GM12878 (cell line): ENCODE data around the gene LEFTY1. TPM values are rescaled to one million over a fixed set of nuclear protein-coding genes. Genes with fewer than 3 reads are reported as not detected.

Experiments used
- ATAC-seq: fragments of 200-7000 bp; cut with Tn5 transposase; 3 replicates; pipeline ENCODE4 v1.9.1; 2020; ENCODE audit warnings: mild to moderate bottlenecking, moderate library complexity
- BruUV-seq: library from RNA; stranded (reverse); fragments of 400-500 nt; replicated peaks from 2 replicates; lab custom pipeline; 2021; lab: Mats Ljungman, UMichigan
- CTCF ChIA-PET: fragments of 300-600 bp; sonication (Branson Sonifier 250); formaldehyde crosslinking; extraction: SDS; loops from one replicate; lab custom pipeline; 2021; ENCODE audit warnings: inconsistent platforms; lab: Yijun Ruan, JAX
- POLR2A ChIA-PET: fragments of 350-600 bp; formaldehyde crosslinking; extraction: SDS; loops from one replicate; lab custom pipeline; 2021; ENCODE audit warnings: inconsistent platforms; lab: Charles Lee
- RAD21 ChIA-PET: fragments of 300-600 bp; sonication (Branson Sonifier 250); formaldehyde crosslinking; loops from one replicate; lab custom pipeline; 2023; ENCODE audit warnings: antibody characterized with exemption; ENCODE audit not compliant: unreplicated experiment; lab: Charles Lee
- SMC1A ChIA-PET: fragments of 300-600 bp; sonication (Branson Sonifier 250); formaldehyde crosslinking; loops from one replicate; lab custom pipeline; 2023; ENCODE audit not compliant: unreplicated experiment, uncharacterized antibody; lab: Charles Lee
- DNase-seq: peaks from one replicate; pipeline ENCODE4 v3.0.0-alpha.2; 2011; ENCODE audit warnings: low read depth, low spot score
- FAIRE-seq: peaks from 3 replicates; lab custom pipeline; 2011; peaks lifted over from hg19 to GRCh38; lab: Jason Lieb, UNC
- H2AFZ ChIP-seq: 2 replicates; pipeline ENCODE4 v1.6.0; 2011; ENCODE audit warnings: low read depth, low read length, control low read depth; ENCODE audit not compliant: control insufficient read depth
- H3K27ac ChIP-seq: 2 replicates; pipeline ENCODE4 v1.5.1; 2011; ENCODE audit warnings: control low read depth; ENCODE audit not compliant: control insufficient read depth, insufficient read depth
- H3K27me3 ChIP-seq, 2 experiments: replicated peaks in 1 of 2; 2 replicates each; pipeline versions ENCODE4 v1.6.0 to v1.6.1; 2011; ENCODE audit warnings: low read length in 1 of 2; ENCODE audit not compliant: control insufficient read depth in 2 of 2, insufficient read depth in 2 of 2
- H3K36me3 ChIP-seq, 2 experiments: 2 replicates each; pipeline ENCODE4 v1.5.1; 2011; ENCODE audit warnings: low read length in 1 of 2; ENCODE audit not compliant: control insufficient read depth in 2 of 2, insufficient read depth in 2 of 2
- H3K4me1 ChIP-seq: 2 replicates; pipeline ENCODE4 v1.6.1; 2011; ENCODE audit warnings: mild to moderate bottlenecking, low read length, moderate library complexity, mixed read lengths; ENCODE audit not compliant: control insufficient read depth, insufficient read depth
- H3K4me2 ChIP-seq: 2 replicates; pipeline ENCODE4 v1.6.0; 2011; ENCODE audit warnings: control low read depth; ENCODE audit not compliant: control insufficient read depth, insufficient read depth
- H3K4me3 ChIP-seq: fragments of 200-600 bp; sonication (generic); 2 replicates; pipeline ENCODE4 v1.5.1; 2016
- H3K79me2 ChIP-seq: 2 replicates; pipeline ENCODE4 v1.6.0; 2011; ENCODE audit warnings: low read length; ENCODE audit not compliant: control insufficient read depth, insufficient read depth
- H3K9ac ChIP-seq: 2 replicates; pipeline ENCODE4 v1.8.0; 2011; ENCODE audit warnings: low read length, control low read depth, mixed read lengths; ENCODE audit not compliant: control insufficient read depth, insufficient read depth
- H3K9me3 ChIP-seq: replicated peaks from 3 replicates; pipeline ENCODE4 v1.5.1; 2011; ENCODE audit warnings: mild to moderate bottlenecking, low read length; ENCODE audit not compliant: control insufficient read depth, insufficient read depth
- H4K20me1 ChIP-seq: 2 replicates; pipeline ENCODE4 v1.6.0; 2011; ENCODE audit not compliant: control insufficient read depth, insufficient read depth
- CBX3 ChIP-seq: fragments of 200-600 bp; sonication (generic); IDR thresholded peaks from 2 replicates; pipeline ENCODE4 v1.6.1; 2016; ENCODE audit warnings: low read depth, borderline replicate concordance
- CHD2 ChIP-seq: IDR thresholded peaks from 2 replicates; pipeline ENCODE4 v1.6.1; 2011; ENCODE audit warnings: low read depth, low read length, improper control_type of control experiment, borderline replicate concordance
- CHD4 ChIP-seq: fragments of 200-600 bp; sonication (generic); IDR thresholded peaks from 2 replicates; pipeline ENCODE4 v1.6.1; 2016; ENCODE audit warnings: mild to moderate bottlenecking
- CREM ChIP-seq: IDR thresholded peaks from 2 replicates; pipeline ENCODE4 v1.6.1; 2014; ENCODE audit warnings: antibody characterized with exemption, low read depth
- EZH2 ChIP-seq: IDR thresholded peaks from 2 replicates; pipeline ENCODE4 v1.6.1; 2012; ENCODE audit warnings: low read depth, mild to moderate bottlenecking, control low read depth, inconsistent platforms, low read length, borderline replicate concordance; ENCODE audit not compliant: control insufficient read depth
- MLLT1 ChIP-seq: fragments of 450-650 bp; IDR thresholded peaks from 2 replicates; pipeline ENCODE4 v1.6.1; 2016; ENCODE audit warnings: mild to moderate bottlenecking
- MTA2 ChIP-seq: fragments of 450-650 bp; IDR thresholded peaks from 2 replicates; pipeline ENCODE4 v1.6.1; 2016; ENCODE audit warnings: low read depth, mild to moderate bottlenecking, moderate library complexity
- NFXL1 ChIP-seq: fragments of 450-650 bp; IDR thresholded peaks from 2 replicates; pipeline ENCODE4 v1.6.1; 2017; ENCODE audit warnings: antibody characterized with exemption, mild to moderate bottlenecking, borderline replicate concordance
- PBX3 ChIP-seq: IDR thresholded peaks from 2 replicates; pipeline ENCODE4 v1.6.1; 2011; ENCODE audit warnings: mild to moderate bottlenecking, low read depth, low read length, moderate library complexity; ENCODE audit not compliant: insufficient replicate concordance
- REST ChIP-seq: IDR thresholded peaks from 2 replicates; pipeline ENCODE4 v1.6.1; 2012; ENCODE audit warnings: mild to moderate bottlenecking, low read depth, low read length
- RFX5 ChIP-seq: IDR thresholded peaks from 2 replicates; pipeline ENCODE4 v1.6.1; 2011; ENCODE audit warnings: low read depth, low read length, improper control_type of control experiment
- RUNX3 ChIP-seq: IDR thresholded peaks from 2 replicates; pipeline ENCODE4 v1.6.1; 2012; ENCODE audit warnings: low read length, inconsistent platforms
- SIN3A ChIP-seq: IDR thresholded peaks from 2 replicates; pipeline ENCODE4 v1.6.1; 2012; ENCODE audit warnings: low read depth, low read length, improper control_type of control experiment
- SMC3 ChIP-seq: IDR thresholded peaks from 2 replicates; pipeline ENCODE4 v1.6.1; 2011; ENCODE audit warnings: low read length, improper control_type of control experiment, borderline replicate concordance
- SREBF2 ChIP-seq: IDR thresholded peaks from 2 replicates; pipeline ENCODE4 v1.6.1; 2012; ENCODE audit warnings: mild to moderate bottlenecking, low read length
- SRF ChIP-seq, 2 experiments: IDR thresholded peaks; 2 replicates each; pipeline ENCODE4 v1.6.1; 2011; ENCODE audit warnings: low read depth in 2 of 2, low read length in 2 of 2, mild to moderate bottlenecking in 1 of 2, moderate library complexity in 1 of 2
- STAT3 ChIP-seq: IDR thresholded peaks from 2 replicates; pipeline ENCODE4 v1.6.1; 2011; ENCODE audit warnings: low read depth, low read length, improper control_type of control experiment
- TARDBP ChIP-seq: IDR thresholded peaks from 2 replicates; pipeline ENCODE4 v1.6.1; 2016; ENCODE audit warnings: borderline replicate concordance
- ZBED1 ChIP-seq: IDR thresholded peaks from 2 replicates; pipeline ENCODE4 v1.6.1; 2016; ENCODE audit warnings: borderline replicate concordance
- ZNF217 ChIP-seq: fragments of 450-650 bp; IDR thresholded peaks from 2 replicates; pipeline ENCODE4 v1.6.1; 2017; ENCODE audit warnings: antibody characterized with exemption, mild to moderate bottlenecking
- WGBS: methylation state at CpG from one replicate; pipeline ENCODE4 v1.1.6; 2016; ENCODE audit warnings: low lambda C conversion rate; ENCODE audit not compliant: insufficient replicate concordance, insufficient coverage; ENCODE audit errors: missing lambda C conversion rate; 5-methylcytosine and 5-hydroxymethylcytosine counted together
- in situ Hi-C: fragments of 300-500 bp; cut with MboI; formaldehyde crosslinking; loops from 9 replicates; pipeline ENCODE4 v1.14.3; 2018; ENCODE audit warnings: mixed read lengths
- intact Hi-C: fragments of 100-400 bp; cut with micrococcal nuclease; formaldehyde crosslinking; loops from one replicate; pipeline ENCODE4 v1.14.2; 2022; ENCODE audit not compliant: unreplicated experiment
- polyA plus RNA-seq, 11 experiments: library from polyadenylated mRNA; depleted of rRNA in 4 of 11; unstranded in 6 of 11; stranded (reverse) in 5 of 11; fragments of >200 nt; fragmentation: Nextera tagmentation in 4 of 11; fragmentation: Illumina TruSeq in 1 of 11; extraction: Ambion mirVana in 4 of 11; extraction: Trizol in 1 of 11; gene quantifications; 1 replicate in 1 of 11; 2 replicates in 10 of 11; pipeline versions ENCODE4 v1.2.1 to v1.2.3, GENCODE V29; 2011 to 2016; ENCODE audit warnings: inconsistent platforms in 2 of 11, missing spikeins in 2 of 11, low read depth in 1 of 11
- total RNA-seq, 4 experiments: library from RNA; depleted of rRNA in 3 of 4; stranded (reverse); fragments of >200 nt in 3 of 4; fragmentation: Illumina TruSeq in 1 of 4; extraction: Trizol in 1 of 4; gene quantifications; 2 replicates each; pipeline versions ENCODE4 v1.2.1 to v1.2.3, GENCODE V29; 2013 to 2021

The LEFTY1 gene
- total and polyA plus RNA-seq, 10 of the 15 experiments (the other 5 are each of a cell fraction or from before 2014, with no cell fraction given): 0.06 TPM; not detected in 8

GRCh38 chr1:225851805-225852204, 37.1 kb downstream of the LEFTY1 start:
- H3K9ac ChIP-seq: no peak overlapping the region
- peak overlapping the region; percentile 72 for H3K27ac ChIP-seq
- ChIA-PET RAD21 (interaction anchor here (1.3 to 1.5 kb wide), 2 partner anchors 30 to 72 kb away, joined by 3 read pairs; partner anchors contain the start of gene PYCR2), CTCF (interaction anchor here (0.9 to 1.2 kb wide), 3 partner anchors 34 to 80 kb away, joined by 3 to 4 read pairs (median 3); no protein-coding TSS in a partner anchor), POLR2A (interaction anchor here (1.0 kb wide), 1 partner anchor 15 kb away, joined by 3 read pairs; no protein-coding TSS in a partner anchor), SMC1A (interaction anchor here (1.6 to 1.9 kb wide), 2 partner anchors 31 to 74 kb away, joined by 8 to 9 read pairs; partner anchors contain the start of gene SRP9)
- intact Hi-C loops (loop anchor here (5.0 kb wide), 1 partner anchor 60 kb away; no protein-coding TSS in a partner anchor), in situ Hi-C loops (no loop called here)
- no peaks in the 10 kb centered on the region for H3K9me3 ChIP-seq
- H4K20me1 ChIP-seq: no peaks in the 10 kb centered on the region
- H3K27me3 ChIP-seq: no peaks in the 10 kb centered on the region
- FAIRE-seq (no peak), ATAC-seq (peak; percentile 83), DNase-seq (peak; percentile 76)
- no peak overlapping the region; the same call in 1 of the 2 replicates for H3K4me2 ChIP-seq
- peaks cover 0 to 21% of the 10 kb centered on the region in 2 experiments; a peak in 2 of 4 replicates for H3K36me3 ChIP-seq
- no peak overlapping the region for H3K4me3 ChIP-seq
- BruUV-seq: no TSS peak
- no peaks in the 10 kb centered on the region for H3K79me2 ChIP-seq
- 3% methylated on average over 4 of the region's 4 CpGs for WGBS
- H3K4me1 ChIP-seq: peaks cover 58% of the 10 kb centered on the region
- no peak overlapping the region; the same call in 1 of the 2 replicates for H2AFZ ChIP-seq
- no peak for TF ChIP-seq CHD2
- no peak for TF ChIP-seq SRF (IDR thresholded peaks at IDR 0.05; ENCODE audit: low read depth in 2 of 2, low read length in 2 of 2)
- no peak for TF ChIP-seq ZBED1
- TF ChIP-seq MLLT1: peak; percentile 25; the same call in 1 of the 2 replicates
- no peak for TF ChIP-seq ZNF217
- TF ChIP-seq CHD4: no peak
- TF ChIP-seq TARDBP: no peak
- TF ChIP-seq CBX3: no peak
- TF ChIP-seq SIN3A: peak; percentile 60; the same call in 1 of the 2 replicates
- TF ChIP-seq MTA2: peak; percentile 64
- no peak for TF ChIP-seq RFX5
- no peak for TF ChIP-seq PBX3
- no peak for TF ChIP-seq STAT3
- no peak for TF ChIP-seq SREBF2
- TF ChIP-seq CREM: peak; percentile 57; the same call in 1 of the 2 replicates
- TF ChIP-seq RUNX3: peak; percentile 95
- no peak for TF ChIP-seq NFXL1
- no peak for TF ChIP-seq EZH2
- no peak for TF ChIP-seq REST
- TF ChIP-seq SMC3: no peak
